ENCODE results near the gene LDLRAD2.

The LDLRAD2 gene

DNA sequence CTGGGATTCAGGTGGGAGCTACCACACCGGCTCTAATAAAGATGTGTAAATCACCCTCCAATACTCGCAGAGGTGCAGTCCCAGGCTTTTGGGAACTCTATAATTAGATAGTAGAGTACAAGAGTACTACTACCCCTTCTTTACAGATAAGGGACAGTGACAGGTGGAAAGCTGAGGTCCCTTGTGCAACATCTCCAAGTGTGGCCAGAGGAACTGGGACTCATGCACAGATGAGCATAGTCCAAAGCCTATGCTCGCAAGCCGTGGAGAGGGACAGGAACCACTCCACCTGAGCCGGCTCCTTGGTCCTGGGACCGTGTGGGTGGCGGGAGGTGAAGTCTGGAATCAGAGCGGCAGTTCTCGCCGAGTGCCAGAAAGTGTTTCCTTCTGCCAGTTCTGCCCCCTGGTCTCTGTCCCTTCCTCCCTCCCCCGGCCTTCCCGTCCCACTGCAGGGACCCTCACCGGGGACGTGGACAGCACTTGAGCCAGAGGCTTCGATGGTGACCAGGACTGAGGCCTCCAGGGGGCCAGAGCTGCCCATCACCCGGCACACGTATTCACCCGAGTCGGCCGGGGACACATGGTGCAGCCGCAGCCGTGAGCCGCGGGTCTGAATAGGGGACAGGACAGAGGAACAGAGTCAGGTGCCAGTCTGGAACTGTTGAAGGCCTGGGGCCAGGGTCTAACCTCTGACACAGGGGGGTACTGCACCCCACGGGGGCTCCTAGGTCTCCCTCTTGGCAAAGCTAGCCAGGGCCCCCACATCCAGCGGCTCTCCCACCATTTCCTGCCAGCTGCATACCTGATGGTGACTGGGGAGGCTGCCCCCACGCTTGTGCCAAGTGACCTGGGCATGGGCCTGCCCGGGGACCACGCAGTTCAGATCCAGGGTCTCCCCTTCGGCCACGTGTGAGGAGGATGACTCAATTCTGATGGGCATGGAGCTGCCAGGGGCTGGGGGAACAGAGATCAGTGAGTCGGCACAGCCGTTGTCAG is 33.9 kb downstream of the LDLRAD2 start:
- DNase-seq = no peak

DNA sequence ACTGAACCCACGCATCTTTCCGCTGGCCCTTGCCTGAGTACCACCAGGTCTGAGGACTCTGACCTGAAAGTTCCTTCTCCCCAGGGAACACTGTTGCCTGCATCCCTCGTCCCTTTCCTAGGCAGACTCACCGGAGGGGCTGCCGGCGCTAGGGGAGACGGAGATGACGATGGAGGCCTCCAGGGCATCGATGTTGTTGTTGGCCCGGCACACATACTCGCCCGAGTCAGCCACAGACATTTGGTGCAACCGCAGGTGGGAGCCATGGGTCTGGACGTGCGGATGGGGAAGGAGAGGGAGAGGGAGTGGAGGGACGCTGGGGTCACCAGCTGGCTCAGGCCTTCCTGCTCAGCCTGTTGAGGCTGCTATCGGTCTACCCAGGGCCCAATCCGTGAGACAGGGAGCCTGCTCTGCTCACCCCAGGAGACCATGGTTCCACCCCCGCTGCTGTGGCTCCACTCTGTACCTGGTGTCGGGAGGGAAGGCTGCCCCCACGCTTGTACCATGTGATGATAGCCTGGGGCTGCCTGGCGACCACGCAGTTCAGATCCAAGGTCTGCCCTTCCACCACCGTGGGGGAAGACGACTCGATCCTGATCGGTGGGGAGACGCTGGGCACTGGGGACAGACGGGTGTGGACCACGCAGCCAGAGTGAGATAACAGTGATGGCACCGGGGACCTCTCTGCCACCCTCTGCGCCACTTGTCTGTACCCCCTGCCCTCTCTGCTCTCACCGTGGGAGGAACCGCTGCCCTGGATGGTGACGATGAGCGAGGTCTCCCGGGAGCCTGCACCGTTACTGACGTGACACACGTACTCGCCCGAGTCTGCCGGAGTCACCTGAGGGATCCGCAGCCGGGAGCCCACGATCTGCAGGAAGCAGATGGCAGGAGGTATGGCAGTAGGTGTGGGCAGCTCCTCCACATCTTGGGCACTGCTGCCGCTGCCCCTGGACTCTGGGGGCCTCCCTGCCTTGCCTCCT is 35.4 kb downstream of the LDLRAD2 start:
- no peak for DNase-seq

DNA sequence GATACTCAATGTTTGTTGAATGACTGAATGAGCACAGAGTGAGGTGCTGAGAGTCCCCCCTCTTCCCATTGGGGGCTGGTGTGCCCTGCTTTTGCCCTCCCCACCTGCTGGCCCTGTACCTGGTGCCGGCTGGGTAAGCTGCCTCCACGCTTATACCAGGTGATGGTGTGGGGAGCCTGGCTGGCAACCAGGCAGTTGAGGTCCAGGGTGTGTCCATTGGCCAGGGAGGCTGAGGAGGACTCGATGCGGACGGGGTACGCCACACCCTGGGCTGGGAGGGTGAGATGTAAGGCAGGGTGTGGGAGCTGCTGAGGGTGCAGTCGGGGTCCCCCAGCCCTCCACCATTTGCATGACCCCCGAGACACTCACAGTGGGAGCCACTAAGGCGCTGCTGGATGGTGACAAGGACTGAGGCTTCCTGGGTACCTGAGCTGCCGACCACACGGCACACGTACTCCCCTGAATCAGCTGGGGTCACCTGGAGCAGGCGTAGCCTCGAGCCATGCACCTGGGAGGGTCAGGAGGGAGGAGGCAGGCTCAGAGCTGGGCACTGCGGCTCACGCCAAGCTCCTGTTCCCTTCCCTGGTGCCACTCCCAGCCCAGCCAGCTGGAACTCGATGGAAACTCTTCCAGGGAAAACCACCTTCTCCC is 36.6 kb downstream of the LDLRAD2 start:
- DNase-seq = no peak

DNA sequence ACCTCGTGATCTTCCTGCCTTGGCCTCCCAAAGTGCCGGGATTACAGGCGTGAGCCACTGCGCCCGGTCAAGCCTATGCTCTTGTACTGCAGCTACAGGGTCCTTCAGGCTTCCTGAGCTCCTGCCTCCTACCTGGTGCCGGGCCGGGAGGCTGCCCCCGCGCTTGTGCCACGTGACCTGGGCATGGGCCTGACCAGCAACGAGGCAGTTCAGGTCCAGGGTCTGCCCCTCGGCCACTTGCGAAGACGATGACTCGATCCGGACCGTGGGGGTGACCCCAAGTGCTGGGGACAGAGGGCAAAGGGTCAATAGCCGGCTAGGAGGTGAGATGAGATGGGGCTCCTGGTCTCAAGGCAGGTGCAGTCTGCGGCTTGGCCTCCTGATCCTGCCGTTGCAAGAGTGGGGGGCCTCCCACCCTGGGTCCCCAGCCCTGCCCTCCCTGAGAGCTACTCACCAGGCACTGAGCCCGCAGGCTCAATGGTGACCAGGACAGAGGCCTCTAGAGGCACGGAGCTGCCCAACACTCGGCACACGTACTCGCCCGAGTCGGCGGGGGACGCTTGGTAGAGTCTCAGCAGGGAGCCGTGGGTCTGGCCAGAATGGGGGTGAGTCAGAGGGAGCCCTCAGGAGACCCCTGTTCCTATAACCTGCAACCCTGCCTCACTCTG is 38.0 kb downstream of the LDLRAD2 start:
- no peak for DNase-seq

DNA sequence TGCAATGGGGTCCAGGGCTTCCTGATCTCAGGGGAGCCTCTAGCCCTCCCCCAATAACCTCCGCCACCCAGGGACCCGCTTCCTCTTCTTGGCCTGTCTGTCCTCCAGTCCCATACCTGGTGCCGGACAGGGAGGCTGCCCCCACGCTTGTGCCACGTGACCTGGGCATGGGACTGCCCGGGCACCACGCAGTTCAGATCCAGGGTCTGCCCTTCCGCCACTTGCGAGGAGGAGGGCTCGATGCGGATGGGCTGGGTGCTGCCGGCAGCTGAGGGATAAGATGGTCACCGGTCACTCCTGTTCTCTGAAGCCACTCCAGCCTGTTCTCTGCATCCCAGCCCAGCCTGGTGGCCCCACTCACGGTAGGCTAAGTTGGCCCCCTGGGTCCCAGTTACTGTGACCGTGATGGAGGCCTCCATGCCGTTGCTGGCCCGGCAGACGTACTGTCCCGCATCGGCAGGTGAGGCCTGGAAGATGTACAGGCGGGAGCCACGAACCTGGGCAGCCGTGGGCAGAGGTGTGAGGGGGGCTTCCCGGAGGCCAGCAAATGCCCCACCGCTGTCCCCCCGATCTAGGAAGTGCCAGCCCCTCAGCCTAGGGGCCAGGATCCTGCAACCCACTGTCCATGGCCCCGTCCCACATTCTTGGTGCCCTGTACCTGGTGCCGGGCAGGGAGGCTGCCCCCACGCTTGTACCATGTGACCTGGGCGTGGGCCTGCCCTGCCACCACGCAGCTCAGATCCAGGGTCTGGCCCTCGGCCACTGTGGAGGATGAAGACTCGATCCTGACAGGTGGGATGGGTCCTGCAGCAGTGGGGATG is 39.6 kb downstream of the LDLRAD2 start:
- no peak for DNase-seq

DNA sequence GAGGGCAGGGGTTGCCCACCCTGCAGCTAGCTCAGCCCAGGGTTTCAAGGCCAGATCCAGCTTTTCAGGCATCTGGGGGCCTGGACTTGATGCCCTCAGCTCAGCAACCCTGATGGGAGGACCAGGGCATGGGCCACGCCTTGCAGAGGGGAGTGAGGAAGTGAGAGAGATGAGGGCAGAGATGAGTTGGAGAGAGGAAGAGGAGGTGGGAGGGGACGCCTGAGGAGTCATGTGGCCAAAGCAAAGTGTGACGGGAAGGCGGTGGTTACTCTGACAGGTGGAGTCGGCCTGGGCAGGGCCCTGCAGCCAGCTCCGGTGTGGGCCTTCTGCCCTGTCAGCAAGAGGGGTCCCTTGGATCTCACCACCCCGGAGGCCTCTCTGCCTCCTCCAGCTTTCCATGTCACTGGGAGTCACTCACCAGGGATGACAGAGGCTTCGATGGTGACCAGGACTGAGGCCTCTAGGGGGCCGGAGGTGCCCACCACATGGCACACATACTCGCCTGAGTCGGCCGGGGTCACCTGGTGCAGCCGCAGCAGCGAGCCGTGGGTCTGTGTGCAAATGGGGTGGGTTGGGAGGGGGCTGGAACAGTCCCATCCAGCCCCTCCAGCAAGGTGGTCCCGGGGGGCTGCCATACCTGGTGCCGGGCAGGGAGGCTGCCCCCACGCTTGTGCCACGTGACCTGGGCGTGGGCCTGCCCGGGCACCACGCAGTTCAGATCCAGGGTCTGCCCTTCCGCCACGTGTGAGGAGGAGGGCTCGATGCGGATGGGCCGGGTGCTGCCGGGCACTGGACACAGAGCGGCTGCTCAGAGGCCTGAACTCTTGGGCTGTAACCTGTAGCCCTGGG is 40.4 kb downstream of the LDLRAD2 start:
- DNase-seq = peak; percentile 39

DNA sequence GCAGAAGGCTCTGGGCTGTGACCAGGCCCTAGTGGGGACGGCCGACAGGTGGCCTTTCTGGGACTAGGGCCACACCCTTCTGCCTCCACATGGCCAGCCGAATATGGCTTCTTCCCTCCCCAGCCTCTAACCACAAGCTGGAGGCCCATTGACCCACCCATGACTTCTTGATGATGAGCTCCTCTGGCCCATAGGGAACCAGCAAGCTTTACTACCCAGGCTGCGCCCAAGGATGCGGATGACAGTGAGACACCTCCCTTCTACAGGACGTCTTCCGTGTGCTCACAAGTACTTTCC is 41.0 kb downstream of the LDLRAD2 start:
- no peak for DNase-seq

DNA sequence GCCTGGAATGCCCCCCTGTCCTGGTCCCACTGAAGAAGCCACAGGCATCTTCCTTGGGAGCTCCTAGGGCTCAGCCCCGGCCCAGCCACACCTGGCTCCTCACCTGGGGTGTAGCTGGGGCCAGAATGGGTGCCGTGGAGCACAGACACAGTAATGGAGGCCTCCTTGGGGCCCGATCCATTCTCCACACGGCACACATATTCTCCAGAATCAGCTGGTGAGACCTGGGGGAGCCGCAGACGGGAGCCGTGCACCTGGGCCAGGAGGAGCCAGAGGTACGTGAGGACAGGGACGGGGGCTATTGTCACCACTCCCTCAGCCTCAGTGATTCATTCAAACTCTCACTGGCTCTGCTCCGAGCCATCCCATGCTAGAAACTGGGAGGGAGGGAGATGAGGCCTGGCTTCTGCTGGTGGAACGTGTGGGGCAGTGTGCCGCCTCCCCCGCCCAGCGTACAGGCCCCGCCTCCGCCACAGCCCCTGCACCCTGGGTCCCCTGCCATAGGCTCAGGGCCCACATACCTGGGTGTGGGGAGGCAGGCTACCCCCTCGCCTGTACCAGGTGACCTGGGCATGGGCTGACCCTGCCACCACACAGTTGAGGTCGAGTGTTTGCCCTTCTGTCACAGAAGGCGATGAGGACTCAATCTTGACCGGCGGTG is 42.2 kb downstream of the LDLRAD2 start:
- no peak for DNase-seq

DNA sequence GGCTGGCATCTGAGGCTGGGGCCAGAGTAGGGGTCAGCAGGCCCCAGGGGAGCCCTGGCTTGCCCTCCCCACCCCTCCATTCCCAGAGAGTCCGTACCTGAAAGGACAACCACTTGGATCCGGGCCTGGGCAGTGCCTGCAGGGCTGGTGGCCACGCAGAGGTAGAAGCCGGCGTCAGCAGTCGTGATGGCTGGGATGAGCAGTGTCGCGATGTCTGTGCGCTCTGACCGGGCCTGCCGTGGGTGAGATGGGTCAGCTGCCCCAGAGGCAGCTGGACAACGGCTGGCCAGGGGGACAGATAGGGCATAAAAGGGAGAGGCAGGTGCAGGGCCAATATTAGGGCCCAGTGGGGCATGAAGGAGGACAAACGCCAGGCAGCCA is 42.7 kb downstream of the LDLRAD2 start:
- DNase-seq = no peak

DNA sequence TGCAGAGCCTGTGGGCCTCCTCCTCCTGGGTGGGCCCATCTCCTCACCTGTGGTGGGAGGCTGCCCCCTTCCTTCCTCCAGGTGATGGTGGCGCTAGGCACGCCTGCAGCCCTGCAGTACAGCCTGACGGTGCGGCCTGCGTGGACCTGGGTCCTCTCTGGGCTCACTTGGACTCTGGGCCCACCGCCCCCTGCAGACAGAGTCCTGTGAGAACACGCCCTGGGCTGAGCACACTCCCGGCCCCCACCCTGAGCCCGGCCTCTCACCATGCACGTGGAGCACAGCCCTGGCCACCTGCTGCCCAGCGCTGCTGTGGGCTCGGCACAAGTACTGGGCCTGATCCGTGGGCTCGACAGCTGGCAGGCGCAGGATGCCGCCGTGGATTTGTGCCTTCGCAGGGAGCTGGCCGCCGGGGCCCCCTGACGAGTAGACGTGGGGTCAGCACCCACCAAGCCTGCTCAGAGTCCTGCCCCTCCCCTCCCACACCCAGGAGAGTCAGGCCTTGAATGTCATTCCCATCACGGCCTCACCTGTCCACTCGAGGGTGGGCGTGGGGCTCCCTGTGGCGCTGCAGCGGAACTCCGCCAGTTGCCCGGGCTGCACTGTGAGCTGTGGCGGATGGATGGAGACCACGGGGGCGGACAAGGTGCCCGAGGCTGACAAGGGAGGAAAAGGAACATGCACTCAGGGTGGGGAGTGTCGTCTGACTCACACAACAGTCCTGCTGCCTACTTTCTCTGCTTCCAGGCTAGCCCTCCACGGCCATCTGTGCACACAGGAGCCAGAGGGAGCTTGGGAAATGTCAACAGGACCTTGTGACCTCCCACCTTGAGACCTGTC is 43.4 kb downstream of the LDLRAD2 start:
- no peak for DNase-seq

DNA sequence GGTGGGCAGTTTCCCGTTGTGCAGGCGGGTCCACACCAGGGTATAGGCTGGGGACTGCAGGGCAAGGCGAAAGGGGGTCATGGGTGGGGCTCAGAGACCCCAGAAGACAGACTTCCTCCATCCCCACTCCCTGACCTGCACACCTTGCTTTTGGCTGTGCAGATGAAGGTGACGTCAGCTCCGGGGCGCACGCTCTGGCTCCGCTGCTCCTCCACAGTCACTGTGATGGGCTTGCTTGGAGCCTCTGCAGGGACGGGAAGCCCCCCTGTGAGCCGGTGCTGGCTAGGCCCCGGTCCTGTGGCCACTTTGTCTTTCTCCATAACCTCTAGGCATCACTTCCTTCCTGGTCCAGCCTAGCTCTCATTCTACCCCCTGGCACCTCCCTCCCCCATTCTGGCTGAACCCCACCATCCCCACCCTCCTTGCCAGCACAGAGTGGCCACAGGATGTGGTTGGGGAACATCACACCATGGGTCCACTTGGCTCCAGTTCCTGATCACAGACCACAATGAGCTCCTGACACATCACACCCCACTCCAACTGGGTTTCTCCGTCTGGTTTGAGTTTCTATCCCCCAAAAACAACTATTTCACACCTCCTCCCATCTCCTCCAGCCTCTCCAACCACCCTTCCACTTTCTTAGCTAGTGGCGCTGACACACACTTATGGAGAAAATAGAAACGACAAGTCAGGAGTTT is 45.2 kb downstream of the LDLRAD2 start:
- DNase-seq = no peak

DNA sequence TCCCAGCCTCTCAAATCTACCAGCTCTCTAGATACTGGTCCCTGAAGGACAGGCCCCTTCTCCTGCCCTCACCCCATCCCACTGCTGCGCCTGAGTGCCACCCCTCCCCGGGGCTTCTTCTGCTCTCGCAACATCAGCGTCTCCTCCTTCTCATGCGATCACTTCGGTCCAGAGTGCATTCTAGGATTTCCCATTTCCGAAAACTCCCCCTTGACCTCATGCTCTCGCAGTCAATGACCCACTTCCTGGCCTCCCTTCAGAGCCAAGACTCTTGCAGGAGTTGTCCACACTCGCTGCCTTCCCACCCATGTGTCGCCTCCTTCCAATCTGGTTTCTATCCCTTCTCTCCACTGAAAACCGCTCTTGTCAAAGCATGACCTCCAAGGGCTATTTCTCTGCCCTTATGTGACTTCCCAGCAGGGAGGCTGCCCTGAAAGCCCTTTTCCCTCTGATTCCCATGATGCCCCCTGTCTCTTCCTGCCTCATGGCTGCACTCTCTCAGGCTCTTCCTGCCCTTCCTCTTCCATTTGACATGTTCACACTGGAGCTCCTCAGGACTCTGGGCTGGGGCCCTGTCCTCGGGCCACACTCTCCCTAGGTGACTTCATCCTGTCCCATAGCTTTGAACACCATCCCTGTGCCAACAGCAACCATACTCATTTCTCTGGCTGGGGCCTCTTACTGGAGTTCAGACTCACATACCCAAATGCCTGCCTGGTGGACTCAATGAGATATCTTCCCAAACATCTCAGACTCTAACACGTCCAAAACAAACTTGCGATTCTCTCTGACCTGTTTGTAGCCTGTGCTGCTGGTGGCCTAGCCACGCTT is 46.0 kb downstream of the LDLRAD2 start:
- no peak for DNase-seq

DNA sequence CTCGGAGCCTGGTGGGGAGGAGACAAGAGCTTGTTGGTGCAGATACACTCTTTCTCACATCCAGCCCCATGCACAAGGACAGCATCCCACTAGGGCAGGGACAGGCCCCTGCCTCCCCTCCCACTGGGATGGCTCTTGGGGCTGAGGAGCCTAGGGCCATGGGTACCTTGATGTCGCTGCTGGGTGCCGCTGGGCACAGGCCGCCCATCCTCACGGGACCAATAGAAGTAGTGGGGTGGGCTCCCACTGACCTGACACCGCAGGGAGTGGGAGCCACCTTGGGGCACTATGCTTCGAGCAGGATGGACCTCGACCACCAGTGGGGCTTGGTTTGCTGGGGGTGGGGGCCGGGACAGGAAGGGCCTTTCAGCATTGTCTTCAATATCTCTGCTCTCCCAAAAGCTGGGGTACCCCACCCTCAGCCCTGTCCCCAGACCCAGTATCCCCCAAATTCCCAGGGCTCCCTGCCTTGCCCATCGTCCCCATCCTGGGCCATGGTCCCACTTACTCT is 47.7 kb downstream of the LDLRAD2 start:
- DNase-seq = no peak

DNA sequence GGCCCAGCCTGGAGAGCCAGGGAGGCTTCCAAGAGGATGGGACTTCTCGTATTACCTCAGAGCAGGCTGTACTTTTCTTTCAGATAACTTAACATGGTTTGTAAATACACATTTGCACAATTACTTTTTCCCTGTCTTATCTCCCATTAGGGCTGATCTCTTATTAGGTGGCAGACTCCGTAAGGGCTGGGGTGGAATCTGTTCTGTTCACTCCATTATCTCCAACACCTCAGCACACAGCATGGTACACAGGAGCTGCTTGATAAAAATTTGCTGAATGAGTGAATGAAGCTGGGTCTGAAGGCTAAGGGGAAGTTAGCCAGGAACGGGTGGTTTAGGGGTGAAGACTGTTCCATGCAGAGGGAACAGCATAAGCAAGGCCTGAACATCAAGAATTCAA is 48.9 kb downstream of the LDLRAD2 start:
- DNase-seq = no peak

DNA sequence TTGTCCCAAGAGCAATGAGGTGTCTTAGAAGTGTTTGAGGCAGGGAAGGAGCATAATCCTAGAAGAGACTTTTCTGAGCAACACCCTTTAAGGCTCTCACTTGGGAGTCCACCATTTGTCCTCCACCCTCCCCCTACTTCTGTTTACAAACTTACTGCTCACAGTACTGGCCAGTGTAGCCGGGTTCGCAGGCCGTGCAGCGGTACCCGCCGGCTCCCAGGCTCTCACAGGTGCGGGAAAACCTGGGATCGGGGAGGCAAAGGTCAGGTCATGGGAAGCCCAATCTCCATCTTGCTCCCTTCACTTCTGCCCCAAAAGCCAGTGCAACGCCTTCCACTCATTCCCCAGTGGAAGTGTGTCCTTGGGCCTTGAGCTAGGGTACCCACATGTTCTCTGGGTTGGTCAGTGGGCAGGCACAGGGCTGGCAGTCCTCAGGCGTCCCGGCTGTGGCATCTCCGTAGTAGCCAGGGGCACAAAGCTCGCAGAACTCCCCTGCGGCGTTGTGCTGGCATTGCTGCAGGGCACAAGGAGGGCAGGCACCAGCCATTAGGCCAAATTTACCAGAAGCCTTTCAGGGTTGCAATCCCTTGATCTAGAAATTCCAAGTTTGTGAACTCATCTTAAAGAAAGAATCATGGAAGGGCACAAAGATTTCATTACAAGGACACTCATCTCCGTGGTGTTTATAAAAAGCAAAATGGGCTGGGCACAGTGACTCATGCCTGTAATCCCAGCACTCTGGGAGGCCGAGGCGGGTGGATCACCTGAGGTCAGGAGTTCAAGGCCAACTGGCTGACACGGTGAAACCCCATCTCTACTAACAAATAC is 49.8 kb downstream of the LDLRAD2 start:
- no peak for DNase-seq

DNA sequence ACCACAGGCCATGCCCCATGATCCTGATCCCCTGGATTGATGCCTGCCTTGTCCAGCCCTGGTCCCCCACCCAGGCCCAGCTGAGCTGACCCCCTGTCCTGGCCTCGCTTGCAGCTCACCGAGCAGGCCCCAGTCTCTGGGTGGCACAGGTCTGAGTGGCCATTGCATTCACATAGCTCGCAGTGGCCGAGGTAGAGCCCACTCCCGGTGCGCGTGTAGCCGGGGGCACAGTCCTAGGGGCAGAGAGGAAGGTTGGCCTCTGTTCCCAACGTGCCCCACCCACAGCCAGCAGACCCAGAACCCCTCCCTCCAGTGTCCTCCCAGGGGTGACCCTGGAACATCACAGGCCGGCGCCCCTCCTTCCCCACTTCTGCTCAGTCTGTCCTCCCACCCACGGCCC is 51.9 kb downstream of the LDLRAD2 start:
- no peak for DNase-seq

DNA sequence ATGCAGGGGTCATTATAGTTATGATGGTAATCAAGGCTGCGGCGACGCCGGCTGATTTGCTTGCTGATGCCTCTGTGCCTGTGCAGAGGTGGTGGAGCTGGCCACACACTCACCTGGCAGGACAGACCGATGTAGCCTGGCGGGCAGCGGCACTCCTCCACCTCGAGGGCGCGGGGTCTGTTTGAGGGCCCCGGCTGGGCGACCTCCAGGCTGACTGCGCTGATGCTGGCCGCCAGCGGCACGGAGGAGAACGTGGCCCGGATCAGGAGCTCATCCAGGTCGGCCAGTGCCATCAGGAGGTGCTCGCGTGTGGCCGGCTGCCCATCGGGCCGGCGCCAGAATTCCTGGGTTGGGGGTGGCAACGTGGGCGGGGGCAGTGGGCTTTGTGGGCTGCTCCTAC is 52.7 kb downstream of the LDLRAD2 start:
- DNase-seq = no peak

All from activated CD4-positive, alpha-beta T cell treated with anti-CD3 and anti-CD28 coated beads, Interleukin-2, amount 50 U/mL, for 16 hours (primary cell).